GM12878 (cell line): ENCODE results near the gene SLC25A27. TPM values are rescaled to one million over a fixed set of nuclear protein-coding genes. Genes with fewer than 3 reads are reported as not detected.
A peak's percentile ranks its signal among the peaks of the same experiment; 100 is the strongest.

Experiments
- ATAC-seq: fragments of 200-7000 bp; cut with Tn5 transposase; 3 replicates; pipeline ENCODE4 v1.9.1; 2020; ENCODE audit warnings: mild to moderate bottlenecking, moderate library complexity
- BruUV-seq: library from RNA; stranded (reverse); fragments of 400-500 nt; replicated peaks from 2 replicates; lab custom pipeline; 2021; lab: Mats Ljungman, UMichigan
- CTCF ChIA-PET: fragments of 300-600 bp; sonication (Branson Sonifier 250); formaldehyde crosslinking; extraction: SDS; loops from one replicate; lab custom pipeline; 2021; ENCODE audit warnings: inconsistent platforms; lab: Yijun Ruan, JAX
- POLR2A ChIA-PET: fragments of 350-600 bp; formaldehyde crosslinking; extraction: SDS; loops from one replicate; lab custom pipeline; 2021; ENCODE audit warnings: inconsistent platforms; lab: Charles Lee
- RAD21 ChIA-PET: fragments of 300-600 bp; sonication (Branson Sonifier 250); formaldehyde crosslinking; loops from one replicate; lab custom pipeline; 2023; ENCODE audit warnings: antibody characterized with exemption; ENCODE audit not compliant: unreplicated experiment; lab: Charles Lee
- SMC1A ChIA-PET: fragments of 300-600 bp; sonication (Branson Sonifier 250); formaldehyde crosslinking; loops from one replicate; lab custom pipeline; 2023; ENCODE audit not compliant: unreplicated experiment, uncharacterized antibody; lab: Charles Lee
- DNase-seq: peaks from one replicate; pipeline ENCODE4 v3.0.0-alpha.2; 2011; ENCODE audit warnings: low read depth, low spot score
- FAIRE-seq: peaks from 3 replicates; lab custom pipeline; 2011; peaks lifted over from hg19 to GRCh38; lab: Jason Lieb, UNC
- H2AFZ ChIP-seq: 2 replicates; pipeline ENCODE4 v1.6.0; 2011; ENCODE audit warnings: low read depth, low read length, control low read depth; ENCODE audit not compliant: control insufficient read depth
- H3K27ac ChIP-seq: 2 replicates; pipeline ENCODE4 v1.5.1; 2011; ENCODE audit warnings: control low read depth; ENCODE audit not compliant: control insufficient read depth, insufficient read depth
- H3K27me3 ChIP-seq, 2 experiments: replicated peaks in 1 of 2; 2 replicates each; pipeline versions ENCODE4 v1.6.0 to v1.6.1; 2011; ENCODE audit warnings: low read length in 1 of 2; ENCODE audit not compliant: control insufficient read depth in 2 of 2, insufficient read depth in 2 of 2
- H3K36me3 ChIP-seq, 2 experiments: 2 replicates each; pipeline ENCODE4 v1.5.1; 2011; ENCODE audit warnings: low read length in 1 of 2; ENCODE audit not compliant: control insufficient read depth in 2 of 2, insufficient read depth in 2 of 2
- H3K4me1 ChIP-seq: 2 replicates; pipeline ENCODE4 v1.6.1; 2011; ENCODE audit warnings: mild to moderate bottlenecking, low read length, moderate library complexity, mixed read lengths; ENCODE audit not compliant: control insufficient read depth, insufficient read depth
- H3K4me2 ChIP-seq: 2 replicates; pipeline ENCODE4 v1.6.0; 2011; ENCODE audit warnings: control low read depth; ENCODE audit not compliant: control insufficient read depth, insufficient read depth
- H3K4me3 ChIP-seq: fragments of 200-600 bp; sonication (generic); 2 replicates; pipeline ENCODE4 v1.5.1; 2016
- H3K79me2 ChIP-seq: 2 replicates; pipeline ENCODE4 v1.6.0; 2011; ENCODE audit warnings: low read length; ENCODE audit not compliant: control insufficient read depth, insufficient read depth
- H3K9ac ChIP-seq: 2 replicates; pipeline ENCODE4 v1.8.0; 2011; ENCODE audit warnings: low read length, control low read depth, mixed read lengths; ENCODE audit not compliant: control insufficient read depth, insufficient read depth
- H3K9me3 ChIP-seq: replicated peaks from 3 replicates; pipeline ENCODE4 v1.5.1; 2011; ENCODE audit warnings: mild to moderate bottlenecking, low read length; ENCODE audit not compliant: control insufficient read depth, insufficient read depth
- H4K20me1 ChIP-seq: 2 replicates; pipeline ENCODE4 v1.6.0; 2011; ENCODE audit not compliant: control insufficient read depth, insufficient read depth
- GATAD2B ChIP-seq: fragments of 450-650 bp; conservative IDR thresholded peaks from 2 replicates; pipeline ENCODE4 v1.6.1; 2017; ENCODE audit warnings: low read depth, mild to moderate bottlenecking, moderate library complexity
- KLF5 ChIP-seq: fragments of 450-650 bp; IDR thresholded peaks from 2 replicates; pipeline ENCODE4 v1.6.1; 2014; ENCODE audit warnings: mild to moderate bottlenecking; ENCODE audit not compliant: partially characterized antibody
- NFYA ChIP-seq: IDR thresholded peaks from 2 replicates; pipeline ENCODE4 v1.6.1; 2011; ENCODE audit warnings: low read depth, mild to moderate bottlenecking, low read length, improper control_type of control experiment, borderline replicate concordance
- POLR2A ChIP-seq: IDR thresholded peaks from 2 replicates; pipeline ENCODE4 v1.6.1; 2011; ENCODE audit warnings: low read depth, mild to moderate bottlenecking, low read length
- SMAD1 ChIP-seq: fragments of 450-650 bp; IDR thresholded peaks from 2 replicates; pipeline ENCODE4 v1.6.1; 2018; ENCODE audit warnings: mild to moderate bottlenecking, low read depth; ENCODE audit not compliant: partially characterized antibody
- TARDBP ChIP-seq: IDR thresholded peaks from 2 replicates; pipeline ENCODE4 v1.6.1; 2016; ENCODE audit warnings: borderline replicate concordance
- YY1 ChIP-seq: IDR thresholded peaks from 2 replicates; pipeline ENCODE4 v1.6.1; 2011; ENCODE audit warnings: low read depth, mild to moderate bottlenecking, low read length
- ZNF207 ChIP-seq: fragments of 450-650 bp; IDR thresholded peaks from 2 replicates; pipeline ENCODE4 v1.6.1; 2014; ENCODE audit warnings: antibody characterized with exemption, mild to moderate bottlenecking, borderline replicate concordance
- ZNF24 ChIP-seq: fragments of 450-650 bp; IDR thresholded peaks from 2 replicates; pipeline ENCODE4 v1.6.1; 2017; ENCODE audit warnings: antibody characterized with exemption, mild to moderate bottlenecking
- WGBS: methylation state at CpG from one replicate; pipeline ENCODE4 v1.1.6; 2016; ENCODE audit warnings: low lambda C conversion rate; ENCODE audit not compliant: insufficient replicate concordance, insufficient coverage; ENCODE audit errors: missing lambda C conversion rate; 5-methylcytosine and 5-hydroxymethylcytosine counted together
- in situ Hi-C: fragments of 300-500 bp; cut with MboI; formaldehyde crosslinking; loops from 9 replicates; pipeline ENCODE4 v1.14.3; 2018; ENCODE audit warnings: mixed read lengths
- intact Hi-C: fragments of 100-400 bp; cut with micrococcal nuclease; formaldehyde crosslinking; loops from one replicate; pipeline ENCODE4 v1.14.2; 2022; ENCODE audit not compliant: unreplicated experiment
- polyA plus RNA-seq, 11 experiments: library from polyadenylated mRNA; depleted of rRNA in 4 of 11; unstranded in 6 of 11; stranded (reverse) in 5 of 11; fragments of >200 nt; fragmentation: Nextera tagmentation in 4 of 11; fragmentation: Illumina TruSeq in 1 of 11; extraction: Ambion mirVana in 4 of 11; extraction: Trizol in 1 of 11; gene quantifications; 1 replicate in 1 of 11; 2 replicates in 10 of 11; pipeline versions ENCODE4 v1.2.1 to v1.2.3, GENCODE V29; 2011 to 2016; ENCODE audit warnings: inconsistent platforms in 2 of 11, missing spikeins in 2 of 11, low read depth in 1 of 11
- total RNA-seq, 4 experiments: library from RNA; depleted of rRNA in 3 of 4; stranded (reverse); fragments of >200 nt in 3 of 4; fragmentation: Illumina TruSeq in 1 of 4; extraction: Trizol in 1 of 4; gene quantifications; 2 replicates each; pipeline versions ENCODE4 v1.2.1 to v1.2.3, GENCODE V29; 2013 to 2021
- TF ChIP-seq, protein P1 (sequence below): fragments of 450-650 bp; IDR thresholded peaks from 2 replicates; pipeline ENCODE4 v1.6.1; 2014; ENCODE audit warnings: mild to moderate bottlenecking
- TF ChIP-seq, protein P2 (sequence below): fragments of 450-650 bp; IDR thresholded peaks from 2 replicates; pipeline ENCODE4 v1.6.1; 2016; ENCODE audit warnings: mild to moderate bottlenecking
- TF ChIP-seq, protein P3 (sequence below): fragments of 450-650 bp; IDR thresholded peaks from 2 replicates; pipeline ENCODE4 v1.6.1; 2017; ENCODE audit warnings: mild to moderate bottlenecking, moderate library complexity

SLC25A27 gene
- total and polyA plus RNA-seq, 10 of the 15 experiments (the other 5 are each of a cell fraction or from before 2014, with no cell fraction given) = not detected

DNA sequence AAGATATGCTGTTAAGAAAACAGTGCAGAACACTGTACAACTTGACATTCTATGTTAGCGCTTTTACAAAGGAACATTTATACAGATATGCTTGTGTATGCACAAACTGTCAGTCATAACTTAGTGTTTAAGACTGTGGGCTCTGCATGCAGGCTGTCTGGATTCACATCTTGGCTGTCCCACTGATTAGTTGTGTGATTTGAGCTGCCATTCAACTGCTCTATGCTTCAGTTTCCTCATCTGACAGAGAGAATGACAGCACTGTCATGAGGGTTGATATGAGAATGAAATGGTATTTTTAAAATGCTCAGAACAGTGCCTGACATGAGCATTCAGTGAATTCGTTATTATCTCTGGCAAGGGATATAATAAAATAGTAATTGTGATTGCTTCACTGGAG, 8.7 kb downstream of the SLC25A27 start:
- Histone ChIP-seq H3K4me1 (no peaks in the 10 kb centered on the region), H3K9ac (no peak overlapping the region), H4K20me1 (no peaks in the 10 kb centered on the region), H3K4me3 (no peak overlapping the region), H3K36me3 (no peaks in the 10 kb centered on the region), H2AFZ (no peak overlapping the region), H3K27me3 (no peaks in the 10 kb centered on the region; a peak in 1 of 4 replicates), H3K79me2 (no peaks in the 10 kb centered on the region), H3K4me2 (no peak overlapping the region), H3K9me3 (no peaks in the 10 kb centered on the region), H3K27ac (no peak overlapping the region)
- ChIA-PET RAD21 (no interaction called here), POLR2A (no interaction called here), SMC1A (no interaction called here), CTCF (no interaction called here)
- no peak for TF ChIP-seq TARDBP
- TF ChIP-seq, protein P1, sequence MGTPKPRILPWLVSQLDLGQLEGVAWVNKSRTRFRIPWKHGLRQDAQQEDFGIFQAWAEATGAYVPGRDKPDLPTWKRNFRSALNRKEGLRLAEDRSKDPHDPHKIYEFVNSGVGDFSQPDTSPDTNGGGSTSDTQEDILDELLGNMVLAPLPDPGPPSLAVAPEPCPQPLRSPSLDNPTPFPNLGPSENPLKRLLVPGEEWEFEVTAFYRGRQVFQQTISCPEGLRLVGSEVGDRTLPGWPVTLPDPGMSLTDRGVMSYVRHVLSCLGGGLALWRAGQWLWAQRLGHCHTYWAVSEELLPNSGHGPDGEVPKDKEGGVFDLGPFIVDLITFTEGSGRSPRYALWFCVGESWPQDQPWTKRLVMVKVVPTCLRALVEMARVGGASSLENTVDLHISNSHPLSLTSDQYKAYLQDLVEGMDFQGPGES = no peak
- TF ChIP-seq, protein P2, sequence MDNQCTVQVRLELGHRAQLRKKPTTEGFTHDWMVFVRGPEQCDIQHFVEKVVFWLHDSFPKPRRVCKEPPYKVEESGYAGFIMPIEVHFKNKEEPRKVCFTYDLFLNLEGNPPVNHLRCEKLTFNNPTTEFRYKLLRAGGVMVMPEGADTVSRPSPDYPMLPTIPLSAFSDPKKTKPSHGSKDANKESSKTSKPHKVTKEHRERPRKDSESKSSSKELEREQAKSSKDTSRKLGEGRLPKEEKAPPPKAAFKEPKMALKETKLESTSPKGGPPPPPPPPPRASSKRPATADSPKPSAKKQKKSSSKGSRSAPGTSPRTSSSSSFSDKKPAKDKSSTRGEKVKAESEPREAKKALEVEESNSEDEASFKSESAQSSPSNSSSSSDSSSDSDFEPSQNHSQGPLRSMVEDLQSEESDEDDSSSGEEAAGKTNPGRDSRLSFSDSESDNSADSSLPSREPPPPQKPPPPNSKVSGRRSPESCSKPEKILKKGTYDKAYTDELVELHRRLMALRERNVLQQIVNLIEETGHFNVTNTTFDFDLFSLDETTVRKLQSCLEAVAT = no peak
- no peak for TF ChIP-seq POLR2A
- TF ChIP-seq ZNF207 = no peak
- no peak for TF ChIP-seq KLF5
- TF ChIP-seq YY1 = no peak
- no peak for TF ChIP-seq GATAD2B
- no peak for TF ChIP-seq NFYA
- TF ChIP-seq, protein P3, sequence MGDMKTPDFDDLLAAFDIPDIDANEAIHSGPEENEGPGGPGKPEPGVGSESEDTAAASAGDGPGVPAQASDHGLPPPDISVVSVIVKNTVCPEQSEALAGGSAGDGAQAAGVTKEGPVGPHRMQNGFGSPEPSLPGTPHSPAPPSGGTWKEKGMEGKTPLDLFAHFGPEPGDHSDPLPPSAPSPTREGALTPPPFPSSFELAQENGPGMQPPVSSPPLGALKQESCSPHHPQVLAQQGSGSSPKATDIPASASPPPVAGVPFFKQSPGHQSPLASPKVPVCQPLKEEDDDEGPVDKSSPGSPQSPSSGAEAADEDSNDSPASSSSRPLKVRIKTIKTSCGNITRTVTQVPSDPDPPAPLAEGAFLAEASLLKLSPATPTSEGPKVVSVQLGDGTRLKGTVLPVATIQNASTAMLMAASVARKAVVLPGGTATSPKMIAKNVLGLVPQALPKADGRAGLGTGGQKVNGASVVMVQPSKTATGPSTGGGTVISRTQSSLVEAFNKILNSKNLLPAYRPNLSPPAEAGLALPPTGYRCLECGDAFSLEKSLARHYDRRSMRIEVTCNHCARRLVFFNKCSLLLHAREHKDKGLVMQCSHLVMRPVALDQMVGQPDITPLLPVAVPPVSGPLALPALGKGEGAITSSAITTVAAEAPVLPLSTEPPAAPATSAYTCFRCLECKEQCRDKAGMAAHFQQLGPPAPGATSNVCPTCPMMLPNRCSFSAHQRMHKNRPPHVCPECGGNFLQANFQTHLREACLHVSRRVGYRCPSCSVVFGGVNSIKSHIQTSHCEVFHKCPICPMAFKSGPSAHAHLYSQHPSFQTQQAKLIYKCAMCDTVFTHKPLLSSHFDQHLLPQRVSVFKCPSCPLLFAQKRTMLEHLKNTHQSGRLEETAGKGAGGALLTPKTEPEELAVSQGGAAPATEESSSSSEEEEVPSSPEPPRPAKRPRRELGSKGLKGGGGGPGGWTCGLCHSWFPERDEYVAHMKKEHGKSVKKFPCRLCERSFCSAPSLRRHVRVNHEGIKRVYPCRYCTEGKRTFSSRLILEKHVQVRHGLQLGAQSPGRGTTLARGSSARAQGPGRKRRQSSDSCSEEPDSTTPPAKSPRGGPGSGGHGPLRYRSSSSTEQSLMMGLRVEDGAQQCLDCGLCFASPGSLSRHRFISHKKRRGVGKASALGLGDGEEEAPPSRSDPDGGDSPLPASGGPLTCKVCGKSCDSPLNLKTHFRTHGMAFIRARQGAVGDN = no peak
- no peak for TF ChIP-seq SMAD1
- no peak for TF ChIP-seq ZNF24
- ATAC-seq (no peak), DNase-seq (no peak), FAIRE-seq (peak; percentile 41)
- WGBS = 48% methylated on average over 2 of the region's 2 CpGs
- intact Hi-C loops = no loop called here
- no TSS peak for BruUV-seq
- in situ Hi-C loops = no loop called here
